ENCODE measurements around the gene FMNL3.
"Not testable (repeated sequence)": the region's sequence is repeated elsewhere in the genome, so short reads cannot be mapped to it uniquely, and the experiment has no call there.

Gene FMNL3

GRCh38 chr12:49626836-49627235, 80.4 kb downstream of the FMNL3 start:
- no peak for DNase-seq

DNA sequence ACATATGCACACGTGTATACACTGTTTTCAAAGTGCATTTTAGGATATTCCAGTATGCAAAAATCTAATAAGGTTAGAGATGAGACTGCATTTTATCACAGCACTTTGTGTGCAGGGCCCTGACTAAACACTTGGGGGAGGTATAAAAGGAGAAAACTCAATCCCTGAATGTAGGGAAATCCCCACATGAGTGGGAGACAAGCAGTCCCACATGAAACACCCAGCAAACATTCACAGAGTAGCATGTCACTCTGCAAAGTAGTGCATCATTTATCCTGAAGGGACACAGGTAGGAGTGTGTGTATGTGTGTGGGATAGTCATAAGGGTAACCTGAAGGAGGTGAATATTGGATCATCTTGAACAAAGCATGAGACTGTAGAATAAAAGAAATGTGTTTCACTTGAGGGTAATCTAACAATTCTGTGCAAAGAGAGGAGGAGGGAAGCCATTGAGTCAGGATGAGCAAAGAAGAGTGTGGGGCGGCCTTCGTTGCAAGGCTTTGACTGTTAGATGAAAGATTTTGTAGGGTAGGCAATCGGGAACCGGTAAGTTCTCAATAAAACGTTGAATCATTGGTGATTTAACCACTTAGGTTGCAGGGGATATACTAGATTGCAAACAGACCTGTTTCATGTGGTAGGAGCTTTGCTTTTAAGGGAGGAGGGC, 80.9 kb downstream of the FMNL3 start:
- no peak for DNase-seq

DNA sequence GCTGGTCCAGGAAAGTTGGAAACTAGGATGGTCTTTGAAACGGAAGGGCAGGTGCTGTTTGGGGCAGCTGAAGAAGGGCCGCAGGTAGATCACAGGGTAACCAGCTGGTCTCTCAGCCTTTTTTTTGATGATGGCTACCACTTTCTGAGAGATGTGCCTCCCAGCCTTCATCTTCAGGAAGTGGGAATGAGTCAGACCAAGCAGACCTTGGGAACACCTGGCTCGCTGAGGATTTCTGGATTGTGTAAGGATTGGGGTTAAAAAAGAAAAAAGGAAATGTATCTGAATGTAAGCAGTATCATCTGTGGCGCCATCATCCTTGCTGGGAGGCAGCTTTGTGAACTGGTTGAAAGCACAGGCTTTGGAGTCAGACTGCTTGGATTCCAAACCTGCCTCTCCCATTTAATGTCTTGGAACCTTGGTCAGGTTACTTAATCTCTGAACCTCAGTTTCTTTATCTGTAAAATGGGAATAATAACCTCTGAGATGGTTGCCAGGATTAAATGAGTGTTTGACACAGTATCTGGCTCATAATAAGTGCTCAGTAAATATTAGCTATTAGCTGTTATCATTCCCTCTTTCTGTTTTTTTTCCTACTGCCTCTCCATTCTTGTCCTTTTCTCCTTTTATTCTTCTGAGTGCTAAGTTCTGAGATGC, 82.2 kb downstream of the FMNL3 start:
- DNase-seq: no peak

DNA sequence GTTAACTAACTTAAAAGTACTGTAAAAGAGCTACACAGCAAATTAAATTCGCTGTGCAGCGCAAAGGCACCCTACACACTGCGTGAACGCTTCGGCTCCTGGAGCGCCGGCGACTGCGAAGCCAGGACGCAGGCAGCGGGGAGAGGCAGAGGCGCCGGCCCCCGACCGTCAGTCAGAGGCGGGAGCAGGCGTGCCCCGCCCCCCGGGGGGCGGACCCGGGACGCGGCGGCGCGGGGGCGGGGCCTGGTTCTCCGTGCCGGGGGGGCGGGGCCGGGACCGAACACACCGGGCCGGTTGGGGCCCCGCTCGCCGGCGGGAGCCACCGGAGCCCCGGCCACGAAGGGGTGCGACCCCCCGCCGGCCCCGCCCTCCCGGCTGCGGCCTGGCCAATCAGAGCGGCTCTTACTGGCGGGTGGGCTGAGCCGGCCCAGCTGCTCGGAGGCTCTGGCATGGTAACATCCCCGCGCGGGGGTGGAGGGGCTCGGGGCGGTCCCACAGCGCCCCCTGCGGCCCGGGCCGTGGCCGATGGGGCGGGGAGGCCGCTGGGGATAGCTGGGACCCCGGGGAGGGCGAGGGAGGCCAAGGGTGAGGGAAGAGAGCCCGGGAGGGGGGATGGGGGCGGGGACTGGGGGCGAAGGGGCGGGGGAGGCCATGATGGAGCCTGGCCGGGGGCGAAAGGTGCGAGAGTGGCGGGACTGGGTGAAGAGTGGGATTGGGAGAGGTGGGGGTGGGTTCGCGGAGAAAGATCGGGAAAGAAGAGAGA, 83.9 kb downstream of the FMNL3 start, which contains the start of gene PRPF40B:
TSS of gene PRPF40B (plus strand) at position 420 of the 763 bp plus-strand sequence. CDS start at position 450, 30 bp downstream.
- DNase-seq: peak; percentile 78 to 88

DNA sequence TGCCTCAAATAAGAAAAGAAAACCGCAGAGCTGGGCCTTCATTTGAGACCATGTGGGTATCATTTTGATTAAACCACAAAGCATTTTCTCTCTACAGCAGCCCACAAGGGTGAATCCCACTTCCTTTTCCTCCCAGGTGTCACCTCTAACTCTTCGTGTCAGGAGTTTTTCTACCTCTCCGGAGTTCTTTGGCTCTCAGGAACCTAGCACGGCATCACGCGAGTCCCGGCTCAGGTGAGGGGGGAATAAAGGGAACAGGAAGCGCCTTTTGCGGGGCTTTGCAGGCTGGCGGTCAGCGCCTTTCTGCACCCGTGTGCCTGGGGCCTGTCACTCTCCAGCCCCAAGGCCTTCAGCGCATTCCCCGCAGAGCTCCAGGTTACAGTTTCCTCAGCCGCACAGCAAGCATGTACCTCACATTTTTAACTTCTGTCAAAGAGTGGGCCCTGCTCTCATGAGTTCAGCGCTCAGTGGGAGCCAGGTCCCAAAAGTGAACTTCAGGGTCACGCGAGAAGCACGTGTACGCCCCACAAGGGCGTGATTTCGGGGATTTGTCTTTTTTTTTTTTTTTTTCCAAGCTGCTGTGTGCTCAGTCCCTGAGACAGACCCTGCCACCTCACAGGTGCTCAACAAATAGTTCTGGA, 84.6 kb downstream of the FMNL3 start:
- no peak for DNase-seq

GRCh38 chr12:49621651-49622500, 85.3 kb downstream of the FMNL3 start:
- no peak for DNase-seq

GRCh38 chr12:49619286-49619685, 87.9 kb downstream of the FMNL3 start:
- DNase-seq: no peak

GRCh38 chr12:49618576-49618975, 88.6 kb downstream of the FMNL3 start:
- no peak for DNase-seq

- DNase-seq: peak in 1 of 2 experiments; percentile 7
Observed at GRCh38 chr12:49616533-49617219, 90.5 kb downstream of the FMNL3 start.

- DNase-seq: no peak
Observed at GRCh38 chr12:49615725-49616124, 91.5 kb downstream of the FMNL3 start.

DNA sequence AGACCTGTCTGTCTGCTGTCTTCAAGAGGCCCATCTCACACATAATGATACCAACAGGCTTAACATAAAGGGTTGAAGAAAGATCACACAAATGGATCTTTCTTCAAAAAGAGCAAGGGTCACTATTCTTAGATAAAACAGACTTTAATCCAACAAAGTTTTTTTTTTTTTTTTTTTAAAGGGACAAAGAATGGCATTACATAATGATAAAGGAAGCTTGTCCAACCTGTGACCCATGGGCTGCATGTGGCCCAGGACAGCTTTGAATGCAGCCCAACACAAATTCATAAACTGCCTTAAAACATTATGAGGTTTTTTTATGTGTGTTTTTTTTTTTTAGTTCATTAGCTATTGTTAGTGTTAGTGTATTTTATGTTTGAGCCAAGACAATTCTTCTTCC, 95.0 kb downstream of the FMNL3 start:
- no peak for DNase-seq

DNA sequence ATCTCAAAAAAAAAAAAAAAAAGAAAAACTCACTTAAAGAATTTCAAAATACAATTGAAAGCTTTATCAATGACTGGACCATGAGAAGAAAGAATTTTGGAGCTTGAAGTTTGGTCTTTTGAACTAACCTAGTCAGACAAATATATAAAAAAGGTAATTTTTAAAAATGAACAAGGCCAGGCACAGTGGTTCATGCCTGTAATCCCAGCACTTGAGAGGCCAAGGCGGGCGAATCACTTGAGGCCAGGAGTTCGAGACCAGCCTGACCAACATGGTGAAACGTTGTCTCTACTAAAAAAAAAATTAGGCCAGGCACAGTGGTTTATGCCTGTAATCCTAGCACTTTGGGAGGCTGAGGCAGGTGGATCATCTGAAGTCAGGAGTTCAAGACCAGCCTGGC, 96.4 kb downstream of the FMNL3 start:
- DNase-seq: not testable (repeated sequence)

DNA sequence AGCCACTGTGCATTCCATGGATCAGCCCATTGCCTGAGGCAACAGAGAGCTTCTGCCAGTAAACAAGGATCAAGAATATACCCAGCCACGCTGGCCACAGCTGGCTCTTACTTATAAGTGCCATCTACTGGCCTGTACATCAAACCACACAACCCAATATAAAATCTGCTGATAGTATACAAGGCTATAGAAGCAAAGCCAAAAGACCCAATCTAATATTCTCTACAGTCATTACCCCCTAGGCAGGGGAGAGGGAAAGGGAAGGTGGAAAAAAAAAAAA, 97.4 kb downstream of the FMNL3 start:
- DNase-seq: no peak

GRCh38 chr12:49609059-49609874, 97.9 kb downstream of the FMNL3 start:
- DNase-seq: no peak

GRCh38 chr12:49605539-49605938, 101.7 kb downstream of the FMNL3 start, which contains the start of gene FAM186B:
TSS of gene FAM186B (minus strand) at chr12:49605639. CDS start at chr12:49605477, 162 bp downstream.
- not testable (repeated sequence) for DNase-seq

DNA sequence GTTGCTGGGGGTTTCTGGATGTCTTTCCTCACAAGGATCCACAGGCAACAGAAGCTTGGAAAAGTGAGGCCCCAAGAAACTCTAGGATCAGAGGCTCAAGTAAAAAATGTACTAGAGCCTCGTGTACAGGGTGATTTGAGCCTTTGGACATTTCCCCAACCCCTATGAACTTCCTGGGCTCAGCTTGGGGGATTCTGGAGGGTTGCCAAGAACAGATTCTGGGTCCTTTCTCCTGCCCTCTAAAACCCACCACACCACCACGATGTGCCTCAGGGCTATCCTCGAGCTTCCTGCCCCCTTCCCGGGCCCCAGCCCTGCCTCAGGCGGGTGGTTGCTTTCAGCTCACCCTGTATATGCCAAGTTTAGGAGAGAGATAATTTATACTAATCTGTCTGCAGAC, 102.3 kb downstream of the FMNL3 start:
- no peak for DNase-seq

DNA sequence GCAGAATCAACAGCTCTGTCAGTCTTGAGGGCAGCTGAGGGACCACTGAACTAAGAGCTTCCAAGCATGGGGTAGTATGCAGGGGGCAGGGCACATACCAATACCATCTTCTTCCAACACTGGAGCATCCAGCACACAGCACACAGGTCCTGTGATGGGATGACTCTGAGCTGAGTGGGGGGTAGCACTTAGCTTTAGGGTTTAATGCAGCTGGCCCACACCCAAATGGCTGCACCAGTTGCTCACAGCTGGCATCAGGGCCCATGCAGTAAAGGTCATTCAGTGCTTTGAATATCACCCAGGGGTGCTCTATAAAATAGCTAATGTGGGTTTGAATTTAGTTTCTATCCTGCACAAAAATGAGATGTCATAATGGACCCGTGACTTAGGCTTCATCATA, 103.5 kb downstream of the FMNL3 start:
- no peak for DNase-seq

DNA sequence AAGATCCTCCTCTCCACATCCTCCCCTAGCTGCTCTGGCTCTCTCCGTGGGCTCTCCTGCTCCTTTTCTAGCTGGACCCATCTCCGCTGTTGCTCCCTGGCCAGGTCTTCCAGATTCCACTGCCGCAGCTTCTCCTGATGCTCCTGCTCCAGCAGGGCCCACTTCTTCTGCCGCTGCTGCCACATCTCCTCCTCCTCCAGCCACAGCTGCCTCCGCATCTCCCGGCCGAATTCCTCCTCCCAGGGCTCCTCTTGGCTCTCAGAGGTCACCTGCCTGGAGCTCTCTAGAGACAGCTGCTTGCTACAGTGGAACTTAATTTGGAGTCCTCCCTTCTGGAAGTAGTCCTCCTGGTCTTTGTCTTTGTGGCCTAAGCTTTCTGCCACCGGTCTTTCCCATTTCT, 107.2 kb downstream of the FMNL3 start:
- no peak for DNase-seq

DNA sequence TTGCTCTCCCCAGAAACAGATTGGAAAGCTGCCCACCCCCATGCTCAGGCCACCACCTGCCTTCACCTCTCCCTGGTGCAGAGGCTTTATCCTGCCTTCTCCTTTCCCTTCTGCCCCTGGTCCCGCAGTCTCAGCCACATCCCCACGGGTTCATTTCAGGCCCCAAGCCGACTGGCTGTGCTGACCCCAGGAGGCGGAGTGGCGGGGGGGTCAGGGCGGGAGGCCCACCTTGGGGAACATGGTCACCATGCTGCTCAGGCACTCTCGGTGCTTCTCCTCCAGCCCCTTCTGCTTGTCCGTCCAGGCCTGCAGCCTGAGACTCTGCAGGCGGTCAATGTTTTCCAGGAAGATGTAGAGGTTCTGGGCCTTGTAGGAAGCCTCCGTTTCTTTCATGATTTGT, 108.7 kb downstream of the FMNL3 start:
- DNase-seq: no peak

- no peak for DNase-seq
Observed at GRCh38 chr12:49588721-49589516, 118.3 kb downstream of the FMNL3 start.

Measured in NCI-H1930 (cell line).